ENCODE data around the gene GRAP2.
A peak's percentile ranks its signal among the peaks of the same experiment; 100 is the strongest.
"Not testable (repeated sequence)": the region's sequence is repeated elsewhere in the genome, so short reads cannot be mapped to it uniquely, and the experiment has no call there.

GRAP2 gene

DNA sequence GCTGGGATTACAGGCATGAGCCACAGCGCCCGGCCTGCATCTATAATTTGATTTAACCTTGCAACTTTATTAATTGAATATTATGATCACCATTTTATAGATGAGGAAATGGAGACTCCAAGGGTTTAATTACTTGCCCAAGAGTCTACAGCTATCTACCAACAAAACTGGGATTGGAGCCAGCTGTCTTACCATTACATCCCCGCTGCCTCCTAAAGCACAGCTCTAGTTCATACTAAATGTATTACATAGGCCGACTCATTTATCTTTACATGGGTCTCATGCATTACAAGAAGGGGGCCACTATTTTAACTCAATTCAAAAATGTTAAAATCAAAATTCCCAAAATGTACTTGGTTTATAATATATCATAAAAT is 45.2 kb downstream of the GRAP2 start:
- DNase-seq (no peak), ATAC-seq (no peak)

DNA sequence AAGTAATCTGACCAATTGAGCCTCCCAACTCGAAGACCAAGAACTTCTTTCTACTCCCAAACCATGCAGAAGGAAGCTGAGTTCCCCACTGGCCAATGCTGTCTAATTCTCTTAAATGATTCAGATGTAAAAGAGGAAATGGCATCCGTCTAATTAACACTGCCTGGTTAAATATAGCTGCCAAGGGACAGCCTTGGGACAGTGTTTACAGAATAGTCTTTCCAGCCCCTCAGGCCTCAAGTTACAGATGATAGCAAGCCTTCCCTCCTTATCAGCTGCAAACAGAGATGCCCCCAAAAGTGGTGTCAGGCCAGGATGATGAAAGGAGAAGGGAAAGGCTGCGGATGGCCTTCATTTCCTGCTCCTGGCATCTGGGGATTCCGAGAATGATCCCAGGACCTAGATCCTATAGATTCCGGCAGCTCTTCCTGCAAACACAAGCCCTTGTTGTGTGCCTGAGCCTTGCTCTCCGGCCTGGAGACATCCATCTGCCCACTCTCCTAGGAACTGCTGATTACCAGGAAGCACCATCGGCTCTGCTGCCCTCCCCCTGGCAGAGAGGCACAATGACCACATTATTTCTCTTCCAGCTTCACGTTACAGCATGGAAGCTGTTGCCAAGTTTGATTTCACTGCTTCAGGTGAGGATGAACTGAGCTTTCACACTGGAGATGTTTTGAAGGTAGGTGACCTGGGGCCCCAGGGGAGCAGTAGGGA is 45.8 kb downstream of the GRAP2 start:
- no peak for DNase-seq
- ATAC-seq = no peak

DNA sequence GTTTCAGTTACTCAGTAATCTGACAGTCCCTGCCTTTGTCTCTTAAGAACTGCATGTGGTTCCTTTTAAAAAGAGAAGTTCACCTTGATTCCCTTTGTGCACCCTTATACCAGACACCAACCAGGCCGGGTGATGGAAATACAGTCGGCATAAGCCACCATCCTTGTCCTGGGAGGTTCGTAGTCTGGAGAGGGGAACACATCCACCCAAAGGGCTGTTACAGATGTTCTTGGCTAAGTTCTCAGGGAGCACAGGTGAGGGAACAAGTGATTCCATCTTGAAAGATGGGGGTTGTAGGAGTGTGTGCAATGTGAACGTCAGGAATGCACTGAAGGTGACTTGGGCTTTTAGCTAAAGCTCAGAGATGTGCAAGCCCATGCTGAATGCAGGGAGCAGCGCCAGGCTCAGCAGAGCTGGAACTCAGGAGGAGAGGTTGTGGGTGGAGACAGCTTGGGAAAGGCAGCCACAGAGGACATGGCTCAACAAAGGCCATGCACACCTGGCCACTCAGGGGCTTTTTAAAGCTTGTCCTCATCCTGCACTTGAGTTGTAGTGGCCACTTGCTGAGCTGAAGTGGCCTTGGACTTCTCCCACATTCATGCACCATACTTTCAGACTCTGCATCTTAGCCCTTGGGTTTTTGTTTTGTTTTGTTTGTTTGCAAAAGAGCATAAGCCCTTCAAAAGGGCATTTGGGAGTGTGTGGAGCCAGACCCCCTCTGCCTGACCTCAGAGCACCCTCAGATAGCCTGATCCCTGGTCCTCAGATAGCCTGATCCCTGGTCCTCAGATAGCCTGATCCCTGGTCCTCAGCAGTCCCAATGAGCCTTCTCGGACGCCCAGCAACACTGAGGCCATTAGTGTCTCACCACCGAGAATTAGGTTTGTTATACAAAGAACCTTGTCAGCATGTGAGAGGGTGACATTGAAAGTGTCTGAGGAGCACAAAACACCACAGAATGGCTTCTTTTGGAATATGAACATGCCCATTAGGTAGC is 46.6 kb downstream of the GRAP2 start:
- no peak for DNase-seq
- ATAC-seq = no peak

DNA sequence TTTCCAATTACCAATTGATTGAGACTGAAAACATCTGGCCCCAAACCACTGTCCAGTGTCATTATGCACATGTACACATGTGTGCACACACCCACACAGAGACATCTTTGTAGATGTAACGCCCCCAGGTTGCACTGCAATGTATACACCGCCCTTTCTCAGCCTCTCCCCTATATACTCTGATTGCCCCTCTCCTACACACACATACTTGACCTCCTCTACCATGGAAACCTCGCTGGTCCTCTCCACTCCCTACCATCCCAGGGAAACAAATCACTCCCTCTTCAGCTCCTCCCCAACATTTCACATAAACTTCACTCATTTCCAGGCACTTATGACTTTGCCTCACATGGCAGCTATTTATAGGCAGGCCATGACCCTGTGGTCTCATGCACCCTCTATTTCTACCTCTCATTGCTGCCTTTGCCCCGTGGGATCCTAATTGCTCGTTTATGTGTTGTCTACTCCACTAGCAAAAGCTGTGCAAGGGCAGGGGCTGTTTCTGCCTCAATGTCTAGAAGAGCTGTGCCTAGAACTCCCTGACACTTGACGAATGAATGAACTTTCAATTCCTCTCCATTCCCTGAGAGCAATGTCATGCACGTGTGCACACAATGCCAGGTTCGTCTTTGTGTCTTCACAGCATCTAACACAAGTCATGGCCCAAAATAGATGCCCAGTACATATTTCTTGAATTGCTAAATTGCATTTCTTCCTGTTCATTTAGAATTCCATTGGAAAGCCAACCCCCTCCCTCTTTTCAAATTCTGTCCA is 49.3 kb downstream of the GRAP2 start:
- DNase-seq = no peak
- ATAC-seq = no peak

- DNase-seq = not testable (repeated sequence)
- ATAC-seq = peak; percentile 47
Observed at GRCh38 chr22:39951603-39952293, 50.9 kb downstream of the GRAP2 start.

DNA sequence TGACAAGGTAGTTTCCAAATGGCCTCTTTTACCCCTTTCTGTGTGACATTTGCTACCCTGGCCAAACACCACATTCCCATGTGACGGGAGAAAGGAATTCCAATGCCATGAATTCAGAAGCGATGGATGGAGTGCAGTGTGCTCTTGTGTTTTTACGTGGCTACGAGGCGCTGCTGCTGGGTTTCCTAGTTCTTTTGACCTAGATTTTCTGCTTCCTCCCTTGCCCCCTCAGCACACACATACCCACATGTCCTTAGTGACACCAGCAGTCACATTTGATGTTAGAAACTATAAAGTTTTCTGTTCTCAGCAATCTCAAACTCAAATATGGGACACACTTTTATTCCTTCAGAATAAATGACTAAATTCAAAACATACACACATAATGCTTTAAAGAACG is 51.5 kb downstream of the GRAP2 start:
- no peak for DNase-seq
- ATAC-seq = no peak

GRCh38 chr22:39953101-39953500 is 52.2 kb downstream of the GRAP2 start:
- no peak for ATAC-seq

DNA sequence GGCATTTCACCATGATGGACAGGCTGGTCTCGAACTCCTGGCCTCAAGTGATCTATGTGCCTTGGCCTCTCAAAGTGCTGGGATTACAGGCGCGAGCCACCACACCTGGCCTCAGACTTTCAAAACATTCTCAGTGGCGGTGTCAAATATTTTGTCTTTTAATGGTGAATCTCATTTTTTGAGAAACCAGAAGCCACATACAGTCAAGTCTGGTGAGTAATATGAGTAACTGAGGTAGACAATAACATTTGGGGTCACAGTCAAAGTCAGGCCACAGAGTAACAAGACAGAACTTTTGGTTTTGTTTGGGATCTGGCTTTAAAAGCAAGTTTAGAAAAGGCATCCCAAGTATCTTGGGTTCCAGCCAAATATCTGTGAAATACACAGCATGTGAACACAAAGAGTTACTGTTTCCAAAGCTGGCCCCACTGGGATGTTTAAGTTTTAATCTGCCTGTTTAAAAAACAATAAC is 53.7 kb downstream of the GRAP2 start:
- DNase-seq = peak; percentile 36

More at GRCh38 chr22:39953101-39953500, 52.2 kb downstream of the GRAP2 start:
- no peak for DNase-seq

GRCh38 chr22:39955675-39956074 is 54.8 kb downstream of the GRAP2 start:
- no peak for ATAC-seq
- DNase-seq = no peak

More for the DNA sequence above, 53.7 kb downstream of the GRAP2 start:
- ATAC-seq = peak; percentile 67

- DNase-seq = no peak
- ATAC-seq = no peak
Observed at GRCh38 chr22:39956932-39957664, 56.2 kb downstream of the GRAP2 start.

DNA sequence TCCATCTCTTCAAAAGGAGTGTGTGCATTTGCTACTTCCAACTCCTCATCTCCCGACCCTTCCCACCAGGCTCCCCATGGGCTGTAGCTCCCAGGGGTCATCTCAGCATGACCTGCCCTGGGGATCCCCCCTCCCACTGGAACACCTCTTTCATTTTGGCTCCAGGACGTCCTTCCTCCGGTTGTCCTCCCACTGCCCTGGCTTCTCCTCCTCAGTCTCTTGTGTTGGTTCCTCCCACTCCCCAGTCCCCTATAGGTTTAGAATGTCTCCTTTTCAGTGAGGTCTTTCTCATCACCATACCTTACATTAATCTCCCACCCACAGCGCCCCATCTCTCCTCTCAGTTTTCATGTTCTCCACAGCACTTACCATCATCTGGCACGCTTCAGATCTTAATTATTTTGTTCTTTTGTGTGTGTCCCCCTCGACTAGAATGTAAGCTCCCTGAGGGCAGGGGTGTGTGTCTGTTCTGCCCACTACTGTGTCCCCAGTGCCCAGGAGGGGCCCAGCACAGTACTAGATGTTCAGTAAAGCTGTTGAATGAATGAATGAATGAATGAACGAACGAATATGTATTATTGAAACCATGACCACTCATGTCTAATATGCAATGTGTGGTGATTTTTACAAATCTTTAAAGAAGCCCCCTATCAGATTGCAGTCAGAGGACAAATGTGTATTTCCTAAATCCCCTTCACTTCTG is 57.3 kb downstream of the GRAP2 start:
- no peak for DNase-seq
- ATAC-seq = no peak

DNA sequence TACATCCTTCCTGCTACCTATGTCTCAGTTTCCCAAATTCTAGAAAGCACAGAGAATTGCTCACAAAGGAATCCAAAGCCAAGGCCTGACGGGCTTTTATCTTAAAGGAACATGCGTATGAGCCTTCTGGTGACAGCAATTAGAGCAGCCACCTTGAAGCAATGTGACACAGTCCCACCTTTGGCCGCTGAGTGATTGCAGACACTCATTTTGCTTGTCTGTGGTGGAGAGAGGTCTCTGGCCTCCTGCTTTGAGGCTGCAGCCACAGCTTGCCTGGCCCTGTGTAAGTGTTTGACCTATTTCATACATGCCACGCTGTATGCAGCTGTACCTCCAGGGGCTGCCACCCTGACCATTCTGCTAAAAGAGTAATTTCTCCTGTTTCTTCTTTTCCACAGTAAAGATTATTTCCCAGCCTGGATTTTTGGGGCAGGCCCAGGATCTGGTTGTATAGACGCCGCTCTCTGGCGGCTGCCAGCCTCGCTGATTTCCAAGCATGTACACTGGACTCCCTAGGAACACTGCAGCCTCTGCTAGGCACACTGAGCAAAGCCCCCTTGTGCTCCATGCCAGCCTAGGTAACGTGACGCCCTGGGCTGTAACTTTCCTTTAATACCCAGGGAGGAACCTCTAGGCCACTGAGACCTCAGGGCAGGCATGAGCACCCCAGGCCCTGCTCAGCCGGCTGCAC is 58.2 kb downstream of the GRAP2 start:
- DNase-seq = no peak
- ATAC-seq = no peak

DNA sequence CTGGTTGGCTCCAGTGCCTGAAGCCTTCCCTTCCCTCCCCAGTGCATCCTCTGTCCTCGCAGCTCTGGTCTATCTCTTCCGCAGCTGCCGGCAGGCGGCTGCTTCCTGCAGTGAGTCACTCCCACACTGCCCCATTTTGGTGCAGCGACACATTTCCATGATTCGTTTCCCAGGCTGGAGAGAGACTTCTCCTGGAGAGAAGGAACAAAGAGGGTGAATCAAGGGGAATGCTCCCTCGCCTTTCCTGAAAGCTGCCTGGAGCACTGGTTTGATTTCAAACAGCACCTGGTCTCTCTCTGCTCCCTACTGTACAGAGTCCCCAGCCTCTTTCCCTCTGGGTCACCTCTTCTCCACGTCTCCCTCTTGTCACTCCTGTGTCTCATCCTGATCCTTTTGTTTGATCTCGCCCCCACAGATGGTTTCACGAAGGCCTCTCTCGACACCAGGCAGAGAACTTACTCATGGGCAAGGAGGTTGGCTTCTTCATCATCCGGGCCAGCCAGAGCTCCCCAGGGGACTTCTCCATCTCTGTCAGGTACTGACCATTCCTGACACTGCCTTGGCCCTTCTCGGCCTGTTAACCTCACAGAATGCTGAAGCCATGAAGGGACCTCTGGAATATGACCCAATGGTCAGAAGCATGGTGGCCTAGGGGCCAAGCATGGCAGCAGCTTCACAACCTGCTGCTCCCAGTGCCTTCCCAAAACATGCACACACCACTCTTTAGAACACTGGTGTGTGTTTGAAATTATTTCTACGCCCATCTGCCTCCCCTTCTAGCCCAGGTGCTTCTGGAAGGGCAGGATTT is 59.0 kb downstream of the GRAP2 start, which contains the start of gene TMA7B:
Gene TMA7B, plus strand, starts transcription at position 758 of the 808 bp plus-strand sequence. CDS start 3,978 bp downstream, outside the sequence.
- peak; percentile 30 for ATAC-seq
- DNase-seq = peak; percentile 37

GRCh38 chr22:39960791-39961746 is 60.2 kb downstream of the GRAP2 start:
- DNase-seq (peak; percentile 71), ATAC-seq (peak; percentile 98)

DNA sequence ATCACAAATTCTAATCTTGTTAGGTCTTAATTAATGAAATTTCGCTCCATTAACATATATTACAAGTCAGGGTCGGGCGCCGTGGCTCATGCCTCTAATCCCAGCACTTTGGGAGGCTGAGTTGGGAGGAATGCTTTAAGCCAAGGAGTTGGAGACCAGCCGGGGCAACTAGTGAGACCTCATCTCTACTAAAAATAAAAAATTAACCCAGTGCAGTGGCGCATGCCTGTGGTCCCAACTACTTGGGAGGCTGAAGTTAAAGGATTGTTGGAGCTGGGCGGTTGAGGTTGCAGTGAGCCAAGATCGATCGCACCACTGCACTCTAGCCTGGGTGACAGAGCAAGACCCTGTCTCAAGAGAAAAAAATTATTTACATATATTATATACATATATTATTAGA is 61.2 kb downstream of the GRAP2 start:
- ATAC-seq (no peak), DNase-seq (no peak)

DNA sequence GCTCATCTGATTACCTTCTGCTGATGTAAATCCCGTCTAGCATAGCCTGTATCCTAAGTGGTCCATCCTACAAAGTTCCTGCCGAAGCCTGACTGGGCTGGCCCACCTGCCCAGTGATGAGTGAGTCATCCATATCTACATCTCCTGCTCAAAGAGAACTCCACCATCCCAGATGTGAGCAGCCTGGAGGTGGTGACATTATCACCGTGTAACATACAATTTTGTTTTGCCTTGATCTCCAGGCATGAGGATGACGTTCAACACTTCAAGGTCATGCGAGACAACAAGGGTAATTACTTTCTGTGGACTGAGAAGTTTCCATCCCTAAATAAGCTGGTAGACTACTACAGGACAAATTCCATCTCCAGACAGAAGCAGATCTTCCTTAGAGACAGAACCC is 64.9 kb downstream of the GRAP2 start:
- DNase-seq (no peak), ATAC-seq (no peak)

GRCh38 chr22:39966470-39966869 is 65.6 kb downstream of the GRAP2 start:
- ATAC-seq = no peak

More at GRCh38 chr22:39966470-39966869, 65.6 kb downstream of the GRAP2 start:
- no peak for DNase-seq

Data from stimulated activated naive CD8-positive, alpha-beta T cell treated with anti-CD3 and anti-CD28 coated beads, Interleukin-15, Interleukin-2, amounts not matched to agents 100 U/mL and 50 U/mL, for 24 hours (primary cell).